Effector memory CD4-positive, alpha-beta T cell (primary cell): ENCODE results near the gene TIAM2.

Experiments
- DNase-seq, 3 donors: peaks; one replicate each; pipeline ENCODE4 v3.0.0-alpha.2; 2020
- H3K27ac ChIP-seq: 2 replicates; pipeline ENCODE4 v1.7.0; 2013; ENCODE audit warnings: mild to moderate bottlenecking, low read length, moderate library complexity; ENCODE audit not compliant: insufficient read depth, poor library complexity, severe bottlenecking
- H3K27me3 ChIP-seq: replicated peaks from 2 replicates; pipeline ENCODE4 v1.7.0; 2013; ENCODE audit warnings: mild to moderate bottlenecking, low read length; ENCODE audit not compliant: insufficient read depth, control insufficient read depth, poor library complexity, severe bottlenecking
- H3K36me3 ChIP-seq: 2 replicates; pipeline ENCODE4 v1.7.0; 2013; ENCODE audit warnings: mild to moderate bottlenecking, low read length, moderate library complexity; ENCODE audit not compliant: control insufficient read depth, insufficient read depth
- H3K4me1 ChIP-seq: 2 replicates; pipeline ENCODE4 v1.7.0; 2013; ENCODE audit warnings: low read length, mild to moderate bottlenecking; ENCODE audit not compliant: control insufficient read depth, insufficient read depth, poor library complexity, severe bottlenecking
- H3K4me3 ChIP-seq: 2 replicates; pipeline ENCODE4 v1.7.0; 2013; ENCODE audit warnings: low read length, low read depth, mild to moderate bottlenecking; ENCODE audit not compliant: insufficient read depth, poor library complexity, severe bottlenecking
- H3K9me3 ChIP-seq: 2 replicates; pipeline ENCODE4 v1.7.0; 2013; ENCODE audit warnings: mild to moderate bottlenecking, low read length, moderate library complexity; ENCODE audit not compliant: control insufficient read depth

The TIAM2 gene

GRCh38 chr6:155038104-155038503, 43.0 kb downstream of the TIAM2 start:
- no peak overlapping the region for H3K27ac ChIP-seq
- no peak for DNase-seq
- H3K4me1 ChIP-seq, result no peaks in the 10 kb centered on the region
- no peak overlapping the region for H3K4me3 ChIP-seq
- no peaks in the 10 kb centered on the region for H3K27me3 ChIP-seq
- no peaks in the 10 kb centered on the region for H3K9me3 ChIP-seq
- no peaks in the 10 kb centered on the region for H3K36me3 ChIP-seq

GRCh38 chr6:155038527-155038926, 43.4 kb downstream of the TIAM2 start:
- no peaks in the 10 kb centered on the region for H3K27me3 ChIP-seq
- no peak overlapping the region for H3K27ac ChIP-seq
- no peaks in the 10 kb centered on the region for H3K9me3 ChIP-seq
- no peak overlapping the region for H3K4me3 ChIP-seq
- H3K4me1 ChIP-seq, result no peaks in the 10 kb centered on the region
- no peaks in the 10 kb centered on the region for H3K36me3 ChIP-seq
- no peak for DNase-seq

GRCh38 chr6:155039618-155040017, 44.5 kb downstream of the TIAM2 start:
- H3K4me3 ChIP-seq, result no peak overlapping the region
- H3K36me3 ChIP-seq, result no peaks in the 10 kb centered on the region
- H3K27me3 ChIP-seq, result no peaks in the 10 kb centered on the region
- no peak overlapping the region for H3K27ac ChIP-seq
- no peaks in the 10 kb centered on the region for H3K9me3 ChIP-seq
- H3K4me1 ChIP-seq, result no peaks in the 10 kb centered on the region
- DNase-seq, result no peak

DNA sequence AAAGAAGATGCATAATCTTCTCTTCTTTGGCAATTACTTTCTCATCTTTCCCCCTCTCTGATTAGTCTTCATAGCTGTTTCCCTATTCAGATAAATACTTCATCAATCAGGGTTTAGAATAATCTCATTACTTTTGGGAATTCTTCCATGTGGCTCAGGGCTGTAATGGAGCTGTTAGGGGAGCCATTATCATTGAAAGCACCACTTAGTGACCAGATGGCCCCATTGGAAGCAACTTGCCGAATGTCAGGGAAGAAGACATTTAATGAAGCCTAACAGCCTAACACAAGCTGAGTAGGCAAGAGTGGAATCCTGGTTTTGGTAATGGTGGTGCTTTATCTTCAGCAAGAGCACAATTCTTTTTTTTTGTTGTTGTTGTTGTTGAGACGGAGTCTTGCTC, 45.0 kb downstream of the TIAM2 start:
- no peak overlapping the region for H3K4me3 ChIP-seq
- H3K27me3 ChIP-seq, result no peaks in the 10 kb centered on the region
- no peaks in the 10 kb centered on the region for H3K4me1 ChIP-seq
- no peaks in the 10 kb centered on the region for H3K36me3 ChIP-seq
- DNase-seq, result no peak
- no peak overlapping the region for H3K27ac ChIP-seq
- H3K9me3 ChIP-seq, result no peaks in the 10 kb centered on the region

GRCh38 chr6:155040901-155041650, 46.0 kb downstream of the TIAM2 start:
- no peak for DNase-seq
- H3K9me3 ChIP-seq, result no peaks in the 10 kb centered on the region
- H3K36me3 ChIP-seq, result no peaks in the 10 kb centered on the region
- H3K27ac ChIP-seq, result no peak overlapping the region
- H3K4me1 ChIP-seq, result no peaks in the 10 kb centered on the region
- no peaks in the 10 kb centered on the region for H3K27me3 ChIP-seq
- H3K4me3 ChIP-seq, result no peak overlapping the region

- Histone ChIP-seq H3K4me3 (no peak overlapping the region), H3K27ac (no peak overlapping the region), H3K27me3 (no peaks in the 10 kb centered on the region), H3K4me1 (no peaks in the 10 kb centered on the region), H3K36me3 (no peaks in the 10 kb centered on the region), H3K9me3 (no peaks in the 10 kb centered on the region)
- no peak for DNase-seq
Observed at GRCh38 chr6:155041741-155042279, 46.7 kb downstream of the TIAM2 start.

GRCh38 chr6:155042983-155043382, 47.9 kb downstream of the TIAM2 start:
- no peak overlapping the region for H3K4me3 ChIP-seq
- no peaks in the 10 kb centered on the region for H3K27me3 ChIP-seq
- H3K4me1 ChIP-seq, result no peaks in the 10 kb centered on the region
- no peak for DNase-seq
- no peak overlapping the region for H3K27ac ChIP-seq
- no peaks in the 10 kb centered on the region for H3K36me3 ChIP-seq
- H3K9me3 ChIP-seq, result no peaks in the 10 kb centered on the region

DNA sequence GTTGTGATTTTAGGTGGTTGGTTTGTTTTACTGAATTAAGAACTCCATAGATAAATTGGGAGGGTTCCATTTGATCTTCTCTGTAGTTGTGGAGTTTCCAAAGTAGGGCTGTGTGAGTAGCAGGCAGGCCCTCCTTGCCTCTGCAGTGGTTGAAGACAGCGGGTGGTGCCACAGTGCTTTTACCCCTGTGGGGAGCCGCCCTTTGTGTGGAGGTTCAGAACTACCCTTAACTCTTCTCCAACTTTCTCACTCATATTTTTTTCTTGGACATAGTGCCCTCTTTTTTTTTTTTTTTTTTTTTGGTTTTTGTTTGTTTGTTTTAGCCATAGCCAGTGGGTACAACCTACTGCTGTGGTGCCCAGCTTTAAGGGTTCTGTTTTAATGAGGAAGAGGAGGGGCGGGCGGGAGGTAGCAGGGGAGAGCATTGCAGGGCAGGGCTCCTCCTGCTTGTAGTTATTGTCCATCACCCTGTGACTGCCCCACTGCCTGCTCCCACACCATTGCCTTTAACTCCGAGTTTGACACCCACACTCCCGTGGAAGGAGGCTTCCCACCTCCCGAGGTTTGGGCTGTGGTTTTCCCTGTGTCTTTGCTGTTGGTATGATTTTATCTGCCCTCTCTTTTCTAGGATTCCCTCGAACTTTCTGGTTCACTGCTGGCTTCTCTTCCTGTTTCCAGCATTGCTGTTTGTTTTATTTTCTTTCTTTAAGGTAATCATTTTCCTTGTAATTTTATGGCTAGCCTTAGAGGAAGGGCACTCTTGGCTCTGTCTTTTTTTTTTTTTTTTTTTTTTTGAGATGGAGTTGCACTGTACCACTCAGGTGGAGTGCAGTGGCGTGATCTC, 50.7 kb downstream of the TIAM2 start:
- no peak overlapping the region for H3K4me3 ChIP-seq
- H3K36me3 ChIP-seq, result no peaks in the 10 kb centered on the region
- H3K9me3 ChIP-seq, result no peaks in the 10 kb centered on the region
- no peak for DNase-seq
- no peaks in the 10 kb centered on the region for H3K4me1 ChIP-seq
- H3K27ac ChIP-seq, result no peak overlapping the region
- no peaks in the 10 kb centered on the region for H3K27me3 ChIP-seq

- Histone ChIP-seq H3K27me3 (no peaks in the 10 kb centered on the region), H3K36me3 (no peaks in the 10 kb centered on the region), H3K27ac (no peak overlapping the region), H3K9me3 (no peaks in the 10 kb centered on the region), H3K4me1 (no peaks in the 10 kb centered on the region), H3K4me3 (no peak overlapping the region)
- no peak for DNase-seq
Observed at GRCh38 chr6:155047523-155047922, 52.4 kb downstream of the TIAM2 start.

DNA sequence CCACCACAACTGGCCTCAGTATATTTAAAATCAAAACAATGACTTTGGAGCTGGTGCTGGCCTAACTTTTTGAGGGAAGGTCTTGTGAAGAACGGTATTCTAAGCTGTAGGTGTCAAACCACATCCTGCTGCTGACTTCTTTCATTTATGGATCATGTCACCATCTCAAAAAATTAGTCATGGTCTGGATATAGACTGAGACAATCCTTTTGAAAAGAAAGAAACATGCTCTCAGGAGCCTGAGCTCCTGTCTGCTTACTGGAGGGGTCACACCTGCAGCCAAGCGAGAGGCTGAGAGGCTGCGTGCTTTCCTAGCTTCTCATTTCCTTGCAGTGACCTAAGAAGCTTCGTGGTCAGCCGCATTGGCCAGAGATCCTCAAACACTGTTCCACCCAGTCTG, 55.2 kb downstream of the TIAM2 start:
- Histone ChIP-seq H3K27me3 (no peaks in the 10 kb centered on the region), H3K4me1 (no peaks in the 10 kb centered on the region), H3K27ac (no peak overlapping the region), H3K9me3 (no peaks in the 10 kb centered on the region), H3K4me3 (no peak overlapping the region), H3K36me3 (no peaks in the 10 kb centered on the region)
- no peak for DNase-seq
